Nephron progenitor cell (in vitro differentiated cells): Measurements from ENCODE around the gene CYP4F22.
"Not testable (repeated sequence)": the region's sequence is repeated elsewhere in the genome, so short reads cannot be mapped to it uniquely, and the experiment has no call there.

Experiments
- DNase-seq: peaks from one replicate; pipeline ENCODE4 v3.0.0; 2021
- H3K27ac Mint-ChIP-seq: 2 replicates; pipeline ENCODE4 v1.8.0; 2021; ENCODE audit warnings: mild to moderate bottlenecking, moderate library complexity, mixed read lengths
- H3K27me3 Mint-ChIP-seq: 2 replicates; pipeline ENCODE4 v1.8.0; 2021; ENCODE audit warnings: mild to moderate bottlenecking, low read depth, mixed read lengths; ENCODE audit not compliant: poor library complexity
- H3K36me3 Mint-ChIP-seq: 2 replicates; pipeline ENCODE4 v1.8.0; 2021; ENCODE audit warnings: low read depth, mixed read lengths
- H3K4me1 Mint-ChIP-seq: 2 replicates; pipeline ENCODE4 v1.8.0; 2021; ENCODE audit warnings: mixed read lengths
- H3K4me3 Mint-ChIP-seq: 2 replicates; pipeline ENCODE4 v1.8.0; 2021; ENCODE audit warnings: mild to moderate bottlenecking, moderate library complexity, mixed read lengths
- H3K9me3 Mint-ChIP-seq: 2 replicates; pipeline ENCODE4 v1.8.0; 2021; ENCODE audit warnings: mild to moderate bottlenecking, moderate library complexity, mixed read lengths
- CTCF ChIP-seq: fragments of 200-600 bp; sonication (generic); IDR thresholded peaks from 2 replicates; pipeline ENCODE4 v1.5.0; 2021; ENCODE audit warnings: antibody characterized with exemption

The CYP4F22 gene

GRCh38 chr19:15466851-15467733 lies 41.2 kb upstream of the CYP4F22 start:
- Mint-ChIP-seq H3K4me3 (no peak overlapping the region), H3K9me3 (peaks cover 27% of the 10 kb centered on the region), H3K27ac (no peak overlapping the region), H3K36me3 (no peaks in the 10 kb centered on the region), H3K27me3 (peaks cover 93% of the 10 kb centered on the region), H3K4me1 (no peaks in the 10 kb centered on the region)
- DNase-seq = no peak
- TF ChIP-seq CTCF = no peak

GRCh38 chr19:15467734-15468214 lies 40.6 kb upstream of the CYP4F22 start:
- no peaks in the 10 kb centered on the region for H3K36me3 Mint-ChIP-seq
- TF ChIP-seq CTCF = no peak
- H3K27me3 Mint-ChIP-seq = peaks cover 93% of the 10 kb centered on the region
- no peak for DNase-seq
- no peaks in the 10 kb centered on the region for H3K4me1 Mint-ChIP-seq
- peaks cover 31% of the 10 kb centered on the region for H3K9me3 Mint-ChIP-seq
- H3K4me3 Mint-ChIP-seq = no peak overlapping the region
- H3K27ac Mint-ChIP-seq = no peak overlapping the region

- no peak for TF ChIP-seq CTCF
- H3K4me3 Mint-ChIP-seq = no peak overlapping the region
- peaks cover 40% of the 10 kb centered on the region for H3K9me3 Mint-ChIP-seq
- no peak overlapping the region for H3K27ac Mint-ChIP-seq
- H3K36me3 Mint-ChIP-seq = no peaks in the 10 kb centered on the region
- no peak for DNase-seq
- H3K4me1 Mint-ChIP-seq = no peaks in the 10 kb centered on the region
- H3K27me3 Mint-ChIP-seq = peaks cover 84% of the 10 kb centered on the region
Observed at GRCh38 chr19:15468675-15469512, 39.4 kb upstream of the CYP4F22 start.

- Mint-ChIP-seq H3K36me3 (no peaks in the 10 kb centered on the region), H3K4me1 (no peaks in the 10 kb centered on the region), H3K27ac (no peak overlapping the region), H3K27me3 (peaks cover 79% of the 10 kb centered on the region), H3K9me3 (peaks cover 40% of the 10 kb centered on the region), H3K4me3 (no peak overlapping the region)
- DNase-seq = no peak
- TF ChIP-seq CTCF = no peak
Observed at GRCh38 chr19:15469513-15470297, 38.6 kb upstream of the CYP4F22 start.

- Mint-ChIP-seq H3K27me3 (peaks cover 63% of the 10 kb centered on the region), H3K4me3 (no peak overlapping the region), H3K27ac (no peak overlapping the region), H3K4me1 (no peaks in the 10 kb centered on the region), H3K9me3 (peaks cover 50% of the 10 kb centered on the region), H3K36me3 (no peaks in the 10 kb centered on the region)
- no peak for DNase-seq
- TF ChIP-seq CTCF = no peak
Observed at GRCh38 chr19:15471639-15472101, 36.7 kb upstream of the CYP4F22 start.

GRCh38 chr19:15473821-15474220 lies 34.5 kb upstream of the CYP4F22 start:
- peaks cover 52% of the 10 kb centered on the region for H3K9me3 Mint-ChIP-seq
- not testable (repeated sequence) for H3K4me3 Mint-ChIP-seq, H3K4me1 Mint-ChIP-seq, H3K27ac Mint-ChIP-seq, H3K36me3 Mint-ChIP-seq, DNase-seq
- peaks cover 42% of the 10 kb centered on the region for H3K27me3 Mint-ChIP-seq
